HL-60 (cell line): ENCODE measurements around the gene ZNF165.

Experiments used
- POLR2AphosphoS5 ChIP-seq: IDR thresholded peaks from 2 replicates; pipeline ENCODE4 v1.6.1; 2012; ENCODE audit warnings: low read depth
- TF ChIP-seq, protein P1 (sequence below): IDR thresholded peaks from one replicate; pipeline ENCODE4 v1.5.1; 2011; ENCODE audit warnings: low read length, control low read depth, inconsistent platforms; ENCODE audit not compliant: insufficient read depth

DNA sequence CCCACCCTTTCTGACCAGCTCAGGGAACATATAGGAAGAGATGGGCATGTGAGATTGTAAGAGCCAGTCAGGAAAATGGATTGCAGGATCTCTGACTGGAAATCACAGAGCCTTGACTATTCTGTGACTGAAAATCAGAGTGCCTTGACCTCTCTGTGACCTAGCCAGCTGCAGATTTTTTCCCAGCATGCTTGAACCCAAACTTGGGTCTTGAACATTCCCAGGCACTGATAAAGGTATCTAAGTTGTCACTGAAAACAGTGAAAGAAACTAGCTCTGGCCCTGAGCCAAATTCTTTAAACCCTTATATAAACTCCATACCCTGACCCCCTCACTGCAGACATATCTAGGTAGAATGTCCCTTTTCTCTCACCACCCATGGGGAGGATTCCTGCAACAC lies 2.3 kb upstream of the ZNF165 start:
- TF ChIP-seq, protein P1, sequence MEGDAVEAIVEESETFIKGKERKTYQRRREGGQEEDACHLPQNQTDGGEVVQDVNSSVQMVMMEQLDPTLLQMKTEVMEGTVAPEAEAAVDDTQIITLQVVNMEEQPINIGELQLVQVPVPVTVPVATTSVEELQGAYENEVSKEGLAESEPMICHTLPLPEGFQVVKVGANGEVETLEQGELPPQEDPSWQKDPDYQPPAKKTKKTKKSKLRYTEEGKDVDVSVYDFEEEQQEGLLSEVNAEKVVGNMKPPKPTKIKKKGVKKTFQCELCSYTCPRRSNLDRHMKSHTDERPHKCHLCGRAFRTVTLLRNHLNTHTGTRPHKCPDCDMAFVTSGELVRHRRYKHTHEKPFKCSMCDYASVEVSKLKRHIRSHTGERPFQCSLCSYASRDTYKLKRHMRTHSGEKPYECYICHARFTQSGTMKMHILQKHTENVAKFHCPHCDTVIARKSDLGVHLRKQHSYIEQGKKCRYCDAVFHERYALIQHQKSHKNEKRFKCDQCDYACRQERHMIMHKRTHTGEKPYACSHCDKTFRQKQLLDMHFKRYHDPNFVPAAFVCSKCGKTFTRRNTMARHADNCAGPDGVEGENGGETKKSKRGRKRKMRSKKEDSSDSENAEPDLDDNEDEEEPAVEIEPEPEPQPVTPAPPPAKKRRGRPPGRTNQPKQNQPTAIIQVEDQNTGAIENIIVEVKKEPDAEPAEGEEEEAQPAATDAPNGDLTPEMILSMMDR, result no peak
- no peak for TF ChIP-seq POLR2AphosphoS5
